Astrocyte of the spinal cord (primary cell): ENCODE measurements around the gene SMARCC1.

Source experiments
- DNase-seq: peaks from one replicate; pipeline ENCODE4 v3.0.0; 2011; ENCODE audit warnings: low read depth, low spot score
- H3K4me3 ChIP-seq: 2 replicates; pipeline ENCODE4 v1.5.1; 2011; ENCODE audit warnings: low read depth, mild to moderate bottlenecking, low read length, moderate library complexity
- in situ Hi-C: cut with HindIII; loops from 2 replicates; pipeline ENCODE4 v1.10.0; 2017; ENCODE audit warnings: low sequenced_read_pairs
- TF ChIP-seq, protein P1 (sequence below): IDR thresholded peaks from 2 replicates; pipeline ENCODE4 v1.5.1; 2012; ENCODE audit warnings: low read depth, mild to moderate bottlenecking, low read length, inconsistent platforms

The SMARCC1 gene

DNA sequence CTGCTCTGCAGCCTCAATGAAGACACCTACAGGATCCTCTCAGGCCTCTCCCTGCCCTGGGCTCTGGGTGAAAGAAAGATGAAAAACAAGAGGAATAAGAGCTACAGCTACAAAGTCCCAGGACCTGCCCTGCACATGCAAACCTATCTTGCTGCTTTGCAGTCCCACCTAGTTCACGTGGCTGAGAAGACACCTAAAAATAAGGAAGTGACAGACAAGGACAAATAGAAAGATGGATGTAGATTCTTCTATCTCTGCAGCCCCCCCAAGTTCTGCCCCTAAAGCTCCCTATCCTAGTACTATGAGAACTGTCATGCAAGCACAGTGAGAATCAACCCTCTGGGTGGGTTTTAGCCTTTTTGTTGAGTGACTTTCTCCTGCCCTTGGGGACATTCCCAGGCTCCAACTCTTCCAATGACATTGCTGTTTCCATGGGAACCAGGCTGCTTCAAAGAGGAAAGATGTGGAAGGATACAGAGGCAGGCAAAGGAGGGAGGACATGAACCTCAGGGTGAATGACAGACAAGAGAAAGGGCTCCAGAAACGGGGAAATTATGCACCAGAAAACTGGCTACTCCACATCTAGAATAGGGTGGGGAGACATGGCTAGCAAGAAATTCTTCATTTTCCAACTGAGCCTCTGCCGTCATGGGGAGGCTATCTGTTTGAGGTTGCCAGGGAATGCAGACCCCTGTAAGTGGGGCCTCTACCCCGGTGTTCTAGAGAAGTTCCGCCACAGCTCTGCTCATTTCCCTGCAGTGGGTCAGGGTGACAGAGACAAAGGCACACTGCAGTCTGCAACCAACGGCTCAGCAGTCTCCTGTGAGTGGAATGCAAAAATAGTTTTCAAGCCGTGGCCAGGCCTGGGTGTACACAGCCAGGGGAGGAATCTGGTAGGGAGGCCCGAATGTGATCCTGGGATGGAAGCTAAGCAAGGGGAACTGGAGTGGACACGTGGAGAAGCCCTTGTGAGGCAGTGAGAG, 208.2 kb downstream of the SMARCC1 start:
- TF ChIP-seq, protein P1, sequence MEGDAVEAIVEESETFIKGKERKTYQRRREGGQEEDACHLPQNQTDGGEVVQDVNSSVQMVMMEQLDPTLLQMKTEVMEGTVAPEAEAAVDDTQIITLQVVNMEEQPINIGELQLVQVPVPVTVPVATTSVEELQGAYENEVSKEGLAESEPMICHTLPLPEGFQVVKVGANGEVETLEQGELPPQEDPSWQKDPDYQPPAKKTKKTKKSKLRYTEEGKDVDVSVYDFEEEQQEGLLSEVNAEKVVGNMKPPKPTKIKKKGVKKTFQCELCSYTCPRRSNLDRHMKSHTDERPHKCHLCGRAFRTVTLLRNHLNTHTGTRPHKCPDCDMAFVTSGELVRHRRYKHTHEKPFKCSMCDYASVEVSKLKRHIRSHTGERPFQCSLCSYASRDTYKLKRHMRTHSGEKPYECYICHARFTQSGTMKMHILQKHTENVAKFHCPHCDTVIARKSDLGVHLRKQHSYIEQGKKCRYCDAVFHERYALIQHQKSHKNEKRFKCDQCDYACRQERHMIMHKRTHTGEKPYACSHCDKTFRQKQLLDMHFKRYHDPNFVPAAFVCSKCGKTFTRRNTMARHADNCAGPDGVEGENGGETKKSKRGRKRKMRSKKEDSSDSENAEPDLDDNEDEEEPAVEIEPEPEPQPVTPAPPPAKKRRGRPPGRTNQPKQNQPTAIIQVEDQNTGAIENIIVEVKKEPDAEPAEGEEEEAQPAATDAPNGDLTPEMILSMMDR: no peak
- no peak overlapping the region for H3K4me3 ChIP-seq
- in situ Hi-C loops: no loop called here
- no peak for DNase-seq

DNA sequence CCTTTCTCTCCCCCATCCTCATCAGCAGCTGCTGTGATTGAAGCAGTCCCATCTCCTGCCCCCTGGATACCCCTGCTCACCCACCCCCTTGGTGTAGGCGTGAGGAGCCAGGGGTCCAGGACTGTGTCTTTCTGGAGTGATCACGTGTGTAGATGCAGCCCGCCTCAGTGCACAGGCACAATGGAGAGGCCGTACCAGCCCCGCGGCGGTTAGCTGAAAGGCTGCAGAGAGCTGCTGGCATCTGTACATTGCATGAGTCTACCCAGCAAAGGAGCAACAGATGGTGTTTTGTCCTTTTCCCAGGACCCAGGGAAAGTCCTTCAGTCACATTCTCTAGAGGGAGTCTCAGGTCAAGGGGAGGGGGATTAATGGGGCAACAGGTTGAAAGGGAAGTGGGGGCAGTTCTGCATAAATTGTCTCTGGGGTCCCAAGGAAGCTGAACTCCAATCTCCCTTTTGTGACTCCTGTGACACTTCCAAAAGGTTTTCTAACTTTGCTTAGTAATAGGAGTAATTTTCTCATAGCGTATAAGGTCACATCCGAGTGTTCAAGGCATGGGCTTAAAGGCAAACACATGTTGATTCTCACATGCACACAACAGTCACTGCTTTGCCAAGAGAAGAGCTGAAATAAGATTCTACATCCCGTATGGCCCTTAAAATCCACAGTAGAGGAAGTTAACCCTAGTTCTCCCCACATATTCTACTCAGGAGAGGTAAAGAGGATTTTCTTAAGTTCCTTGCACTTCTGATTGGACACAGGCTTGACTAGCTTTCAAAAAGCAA, 210.1 kb downstream of the SMARCC1 start:
- in situ Hi-C loops: no loop called here
- no peak for DNase-seq
- H3K4me3 ChIP-seq: no peak overlapping the region
- TF ChIP-seq, protein P1: no peak

DNA sequence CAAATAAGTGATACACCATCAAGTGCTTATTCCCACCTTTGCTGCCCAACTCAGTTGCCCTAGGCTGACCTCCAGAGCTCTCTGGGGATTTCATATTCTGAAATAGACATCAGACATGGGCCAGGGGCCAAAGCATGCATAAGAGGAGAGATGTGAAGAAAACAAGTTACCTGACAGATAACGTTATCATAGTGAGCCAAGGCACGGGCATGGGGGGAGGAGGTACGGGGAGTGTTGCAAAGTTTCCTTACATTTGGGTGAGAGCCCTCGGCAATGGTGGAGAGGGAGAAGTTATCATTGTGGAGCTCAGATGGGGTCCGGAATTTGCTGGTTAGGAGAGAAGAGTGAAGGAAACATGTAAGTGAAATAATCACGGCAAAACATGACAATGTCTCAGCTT, 212.8 kb downstream of the SMARCC1 start:
- TF ChIP-seq, protein P1: no peak
- no peak overlapping the region for H3K4me3 ChIP-seq
- DNase-seq: no peak
- in situ Hi-C loops: no loop called here

DNA sequence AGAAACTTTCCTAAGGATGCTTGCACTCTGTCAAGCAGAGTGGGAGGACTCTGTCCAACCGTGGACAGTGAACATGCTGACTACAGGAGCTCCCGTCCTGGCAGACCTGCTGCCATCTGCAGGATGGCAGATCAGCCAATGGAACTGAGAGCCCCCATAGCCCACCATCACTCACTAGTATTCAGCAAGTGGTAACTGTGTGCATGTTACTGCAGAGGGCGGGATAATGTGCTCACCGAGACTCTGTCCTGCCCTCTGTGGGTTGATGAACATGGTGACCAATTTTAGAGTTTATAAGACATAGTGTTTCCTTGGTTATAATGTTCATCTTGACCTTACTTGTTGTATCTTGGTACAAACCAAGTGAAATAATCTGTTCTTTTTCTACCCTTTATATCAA, 214.5 kb downstream of the SMARCC1 start:
- TF ChIP-seq, protein P1: no peak

DNA sequence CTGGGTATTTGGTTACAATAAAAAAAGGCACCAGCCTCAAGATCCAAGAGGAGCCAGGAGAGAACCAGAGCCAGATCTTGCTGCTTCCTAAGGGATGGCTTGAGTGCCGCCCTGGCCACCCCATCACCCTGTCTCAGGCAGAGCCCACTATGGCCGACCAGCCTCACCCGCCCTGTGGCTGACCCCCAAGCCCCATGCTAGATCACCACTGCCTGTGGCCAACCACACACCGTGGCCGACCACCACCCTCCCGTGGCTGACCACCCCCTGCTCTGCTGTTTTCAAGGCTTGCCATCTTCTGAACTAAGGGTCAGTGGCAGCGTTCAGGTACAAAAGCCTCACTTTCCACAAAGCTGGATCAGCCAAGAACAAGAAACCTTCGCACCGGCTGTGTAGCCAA, 215.0 kb downstream of the SMARCC1 start:
- TF ChIP-seq, protein P1: no peak
- in situ Hi-C loops: no loop called here
- no peak for DNase-seq
- H3K4me3 ChIP-seq: no peak overlapping the region

More for the DNA sequence above, 214.5 kb downstream of the SMARCC1 start:
- H3K4me3 ChIP-seq: no peak overlapping the region
- in situ Hi-C loops: no loop called here
- no peak for DNase-seq

DNA sequence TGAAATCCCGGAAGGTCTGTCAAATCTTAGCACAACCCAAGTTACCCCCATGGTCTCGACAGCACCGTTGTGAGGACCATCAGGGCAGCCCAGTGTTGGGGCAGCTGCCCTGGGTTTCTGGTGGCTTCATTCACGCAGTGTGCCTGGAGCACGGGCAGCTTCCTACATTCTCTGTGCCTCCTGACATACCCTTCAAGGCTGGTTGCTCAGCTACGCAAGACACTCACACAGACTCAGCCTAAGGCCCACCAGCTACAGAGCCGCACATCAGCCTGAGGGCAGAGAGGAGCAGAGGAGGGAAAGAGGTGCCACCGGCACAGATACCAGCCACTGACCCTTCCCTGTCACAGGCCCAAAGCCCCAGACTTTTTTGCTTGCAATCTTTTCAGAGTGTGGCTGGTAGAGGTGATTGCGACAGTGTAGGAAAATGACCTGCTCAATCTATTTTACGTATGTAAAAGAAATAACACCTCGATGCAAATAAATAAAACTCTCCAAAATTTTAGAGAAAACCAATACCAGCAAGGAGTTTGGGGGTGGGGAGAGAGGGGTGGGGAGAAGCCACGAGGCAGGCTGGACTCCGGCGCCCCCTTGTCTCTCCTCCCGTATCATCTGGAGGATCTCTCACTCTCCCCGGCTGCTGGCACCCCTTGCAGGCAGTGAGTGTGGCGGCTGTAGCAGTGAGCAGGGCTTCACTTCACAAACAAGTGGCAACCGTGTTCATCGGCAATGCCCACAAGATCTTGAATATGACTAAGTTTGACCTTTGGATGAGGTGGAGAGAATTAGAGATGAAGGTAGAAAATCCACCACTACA, 215.8 kb downstream of the SMARCC1 start:
- TF ChIP-seq, protein P1: no peak
- H3K4me3 ChIP-seq: no peak overlapping the region
- in situ Hi-C loops: no loop called here
- no peak for DNase-seq
